ENCODE results near the gene ASH1L.
"Not testable (repeated sequence)": the region's sequence is repeated elsewhere in the genome, so short reads cannot be mapped to it uniquely, and the experiment has no call there.

The ASH1L gene

GRCh38 chr1:155499953-155500639 lies 62.5 kb downstream of the ASH1L start:
- no peak for DNase-seq (ENCODE audit: low spot score)

DNA sequence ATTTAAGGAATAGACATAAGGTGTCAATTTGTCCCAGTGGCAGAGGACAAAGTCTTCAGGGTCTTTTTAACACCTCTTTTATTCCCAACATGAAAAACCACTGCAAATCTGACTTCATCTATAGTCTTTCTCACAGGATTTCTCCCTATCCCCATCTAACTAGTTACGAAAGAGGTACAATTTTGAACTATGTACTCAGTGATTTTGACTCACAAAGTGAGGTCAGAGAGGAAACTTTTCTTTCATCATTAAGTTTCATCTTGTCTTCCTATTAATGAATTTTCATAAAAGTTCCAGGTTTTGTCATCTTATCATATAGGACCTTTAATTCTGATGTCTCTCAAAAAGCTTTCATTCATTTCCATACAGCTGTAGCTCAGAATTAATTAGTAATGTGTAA lies 63.3 kb downstream of the ASH1L start:
- no peak for DNase-seq (ENCODE audit: low spot score)

DNA sequence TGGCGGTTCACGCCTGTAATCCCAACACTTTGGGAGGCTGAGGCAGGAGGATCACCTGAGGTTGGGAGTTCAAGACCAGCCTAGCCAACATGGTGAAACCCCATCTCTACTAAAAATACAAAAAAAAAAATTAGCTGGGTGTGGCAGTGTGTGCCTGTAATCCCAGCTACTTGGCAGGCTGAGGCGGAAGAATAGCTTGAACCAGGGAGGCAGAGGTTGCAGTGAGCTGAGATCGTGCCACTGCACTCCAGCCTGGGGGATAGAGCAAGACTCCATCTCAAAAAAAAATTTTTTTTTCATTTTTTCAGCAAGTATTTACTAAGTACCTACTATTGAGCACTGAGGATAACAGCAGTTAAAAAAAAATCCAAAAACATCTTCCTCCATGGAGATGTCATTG lies 69.0 kb downstream of the ASH1L start:
- DNase-seq (ENCODE audit: low spot score): not testable (repeated sequence)

DNA sequence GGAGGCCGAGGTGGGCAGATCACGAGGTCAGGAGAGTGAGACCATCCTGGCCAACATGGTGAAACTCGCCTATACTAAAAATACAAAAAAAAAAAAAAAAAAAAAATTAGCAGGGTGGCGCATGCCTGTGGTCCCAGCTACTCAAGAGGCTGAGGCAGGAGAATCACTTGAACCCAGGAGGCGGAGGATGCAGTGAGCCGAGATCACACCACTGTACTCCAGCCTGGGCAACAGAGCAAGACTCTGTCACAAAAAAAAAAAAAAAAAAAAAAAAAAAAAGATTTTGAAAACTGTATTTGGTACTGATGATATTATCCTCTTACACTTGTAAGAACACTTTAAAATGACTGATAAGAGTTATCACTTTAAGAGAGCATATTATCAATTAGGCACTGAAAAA lies 74.2 kb downstream of the ASH1L start:
- not testable (repeated sequence) for DNase-seq (ENCODE audit: low spot score)

DNA sequence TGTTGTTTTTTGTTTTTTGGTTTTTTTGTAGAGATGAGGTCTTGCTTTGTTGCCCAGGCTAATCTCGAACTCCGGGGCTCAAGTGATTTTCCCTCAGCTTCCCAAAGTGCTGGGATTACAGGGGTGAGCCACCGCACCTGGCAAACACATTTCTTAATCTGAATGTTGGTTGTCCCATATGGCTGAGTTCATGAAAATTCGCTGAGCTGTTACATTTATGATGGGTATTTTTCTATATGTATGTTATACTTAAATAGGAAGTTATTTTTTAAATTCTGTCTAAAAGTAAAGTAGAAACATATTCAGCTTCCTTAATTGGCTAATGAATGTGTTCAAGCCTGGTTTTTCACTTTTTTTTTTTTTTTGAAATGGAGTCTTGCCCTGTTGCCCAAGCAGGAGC lies 75.1 kb downstream of the ASH1L start:
- DNase-seq (ENCODE audit: low spot score): no peak

DNA sequence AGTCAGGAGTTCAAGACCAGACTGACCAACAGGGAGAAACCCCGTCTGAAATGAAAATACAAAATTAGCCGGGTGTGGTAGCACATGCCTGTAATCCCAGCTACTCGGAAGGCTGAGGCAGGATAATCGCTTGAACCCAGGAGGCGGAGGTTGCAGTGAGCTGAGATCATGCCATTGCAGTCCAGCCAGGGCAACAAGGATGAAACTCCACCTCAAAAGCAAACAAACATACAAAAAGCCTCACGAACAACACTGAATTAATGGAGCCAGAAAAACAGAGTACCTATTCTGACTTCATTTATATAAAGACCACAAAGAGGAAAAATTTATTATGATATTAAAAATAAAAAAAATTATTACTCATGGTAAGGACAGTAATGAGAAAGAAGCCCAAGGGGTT lies 75.7 kb downstream of the ASH1L start:
- DNase-seq (ENCODE audit: low spot score): not testable (repeated sequence)

DNA sequence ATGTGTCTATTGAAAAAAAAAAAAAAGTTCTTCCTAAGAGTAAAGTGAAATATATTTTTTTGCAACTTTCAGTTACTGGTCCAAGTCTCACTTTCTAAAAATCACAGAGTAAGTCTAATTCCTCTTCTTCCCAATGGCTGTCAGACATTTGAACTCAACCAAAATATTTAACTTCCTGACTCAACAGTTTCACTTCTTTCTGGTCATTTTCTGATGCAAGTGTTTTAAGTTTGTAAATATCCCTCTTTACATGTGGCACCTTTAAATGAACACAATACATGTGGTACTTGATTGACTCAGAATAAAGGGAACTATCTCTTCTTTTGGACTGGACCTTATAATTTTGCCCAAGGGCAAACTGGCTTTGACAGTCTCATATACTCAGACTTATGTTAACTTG lies 76.7 kb downstream of the ASH1L start:
- DNase-seq (ENCODE audit: low spot score): no peak

GRCh38 chr1:155485222-155485621 lies 77.4 kb downstream of the ASH1L start:
- no peak for DNase-seq (ENCODE audit: low spot score)

DNA sequence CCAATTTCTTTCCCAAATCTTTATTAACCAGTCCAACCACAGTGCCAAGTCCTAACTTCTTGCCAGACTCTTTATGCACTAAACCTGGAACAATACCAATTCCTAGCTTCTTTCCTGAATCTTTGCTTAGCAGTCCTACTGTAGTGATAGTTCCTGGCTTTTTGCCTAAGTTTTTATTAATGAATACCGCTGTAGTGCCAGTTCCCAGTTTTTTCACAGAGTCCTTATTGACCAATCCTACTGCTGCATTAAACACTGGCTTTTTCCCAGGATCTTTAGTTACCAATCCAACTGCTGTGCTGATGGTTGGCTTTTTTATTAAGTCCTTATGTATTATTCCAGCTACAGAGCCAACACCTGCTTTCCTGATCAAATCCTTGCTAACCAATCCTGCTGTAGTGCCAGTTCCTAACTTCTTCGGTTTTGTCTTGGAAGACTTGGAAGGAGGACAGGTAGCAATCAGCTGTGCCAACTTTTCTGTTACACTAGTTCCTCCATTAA lies 80.8 kb downstream of the ASH1L start:
- DNase-seq (ENCODE audit: low spot score): no peak

DNA sequence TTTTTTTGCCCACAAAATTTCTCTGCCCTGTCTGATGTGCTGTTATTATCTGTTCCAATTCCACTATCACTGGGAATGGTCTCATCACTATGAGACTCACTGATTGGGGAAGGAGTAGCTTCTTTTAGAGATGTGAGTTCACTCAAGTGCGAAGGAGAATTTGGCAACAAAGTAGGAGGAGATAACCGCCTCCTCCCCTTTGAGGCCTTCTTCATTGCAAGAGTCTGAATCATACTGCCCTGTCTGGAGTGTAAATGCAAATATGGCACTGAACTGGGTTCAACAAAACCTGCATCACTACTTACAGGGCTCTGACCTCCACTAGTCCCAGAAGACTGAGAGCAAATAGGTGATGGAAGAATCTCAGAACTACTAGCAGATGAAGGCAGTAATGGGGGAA lies 83.4 kb downstream of the ASH1L start:
- DNase-seq (ENCODE audit: low spot score): no peak

GRCh38 chr1:155478270-155478852 lies 84.2 kb downstream of the ASH1L start:
- DNase-seq (ENCODE audit: low spot score): no peak

DNA sequence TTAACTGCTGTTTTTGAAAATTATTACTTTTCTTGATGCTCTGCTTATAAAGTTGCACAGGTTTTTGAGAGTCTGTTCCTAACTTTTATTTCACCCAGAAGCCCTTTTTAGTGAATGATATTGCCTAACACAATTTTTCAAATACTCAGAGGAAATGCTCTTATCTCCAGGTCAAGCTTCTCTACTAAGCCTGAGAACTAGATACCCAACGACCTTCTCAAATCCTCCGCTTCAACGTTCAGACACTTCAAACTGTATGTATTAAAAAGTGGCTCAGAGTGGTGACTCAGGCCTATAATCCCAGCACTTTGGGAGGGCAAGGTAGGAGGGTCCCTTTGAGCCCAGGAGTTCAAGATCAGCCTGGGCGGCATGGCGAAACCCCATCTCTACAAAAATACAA lies 88.5 kb downstream of the ASH1L start:
- DNase-seq (ENCODE audit: low spot score): no peak

- DNase-seq (ENCODE audit: low spot score): no peak
These were observed 89.3 kb downstream of the ASH1L start for GRCh38 chr1:155473151-155473821.

DNA sequence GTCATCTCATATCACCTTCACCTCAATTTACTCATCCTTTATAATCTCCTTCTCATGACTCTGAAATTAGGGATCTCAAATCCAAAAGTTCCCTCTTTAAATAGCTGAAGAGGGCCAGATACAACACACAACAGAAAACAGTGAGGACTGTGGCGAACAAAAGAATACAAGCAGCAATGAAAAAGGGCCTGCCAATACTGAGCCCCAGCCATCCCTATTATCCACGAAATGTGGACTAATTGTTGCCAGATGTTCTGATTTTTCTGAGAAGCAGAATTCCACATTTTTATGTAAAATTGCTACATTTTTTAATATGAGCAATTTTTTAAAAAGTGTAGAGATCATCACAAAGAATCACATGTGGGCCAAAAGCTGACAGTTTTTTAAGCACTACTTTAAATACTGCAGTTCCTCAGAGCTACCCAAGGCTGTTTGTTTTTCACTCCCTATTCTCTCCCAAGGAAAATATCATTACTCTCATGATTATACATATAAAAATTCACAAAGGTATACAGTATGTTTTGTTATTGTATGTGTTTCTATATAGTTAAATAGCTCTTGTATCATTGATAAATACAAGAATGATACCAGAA lies 90.0 kb downstream of the ASH1L start:
- no peak for DNase-seq (ENCODE audit: low spot score)

DNA sequence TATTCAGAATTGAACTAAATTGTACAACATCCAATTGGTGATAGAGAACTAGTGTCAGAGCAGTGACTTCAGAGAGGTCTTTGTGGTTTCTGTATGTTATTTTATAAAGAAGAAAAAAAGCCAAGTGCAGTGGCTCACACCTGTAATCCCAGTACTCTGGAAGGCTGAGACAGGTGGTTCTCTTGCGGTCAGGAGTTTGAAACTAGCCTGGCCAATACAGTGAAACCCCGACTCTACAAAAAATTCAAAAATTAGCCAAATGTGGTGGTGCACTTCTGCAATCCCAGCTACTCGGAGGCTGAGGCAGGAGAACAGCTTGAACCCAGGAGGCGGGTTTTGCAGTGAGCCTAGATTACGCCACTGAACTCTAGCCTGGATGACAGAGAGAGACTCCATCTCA lies 90.7 kb downstream of the ASH1L start:
- no peak for DNase-seq (ENCODE audit: low spot score)

DNA sequence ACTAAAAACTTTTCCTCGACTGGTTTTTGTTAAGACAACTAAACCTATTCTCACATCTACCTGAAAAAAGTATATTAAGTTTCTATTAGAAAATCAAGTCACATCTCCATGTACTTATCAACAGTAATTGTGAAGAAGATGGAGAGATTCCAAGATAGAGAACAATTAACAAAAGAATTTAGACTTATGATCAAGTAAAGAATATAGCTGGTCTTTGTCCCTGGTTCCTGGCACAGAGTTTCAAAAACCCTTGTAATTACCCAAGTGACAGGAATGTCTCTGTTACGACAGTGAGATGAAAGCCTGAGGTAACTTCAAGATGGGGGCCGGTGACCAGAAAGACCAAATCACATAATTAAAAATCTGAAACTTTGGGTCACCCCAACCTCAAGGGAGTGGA lies 91.6 kb downstream of the ASH1L start:
- DNase-seq (ENCODE audit: low spot score): no peak

DNA sequence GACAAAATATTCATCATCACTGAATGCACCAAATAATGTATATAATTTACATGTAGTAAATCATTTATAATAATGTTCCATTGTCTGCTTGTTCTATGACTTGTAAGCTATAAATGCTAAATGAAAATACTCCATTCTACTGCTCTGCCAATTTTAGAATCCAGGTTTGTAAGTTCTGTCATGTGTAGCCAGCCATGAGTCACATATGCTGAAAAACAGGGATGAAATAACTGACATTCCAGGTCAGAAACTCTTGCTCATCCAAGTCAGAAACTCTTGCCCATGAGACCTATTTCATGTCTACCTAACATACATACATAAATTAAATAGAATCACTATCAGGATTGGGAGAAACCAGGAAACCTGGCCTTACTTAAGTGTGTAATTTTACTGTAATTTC lies 95.6 kb downstream of the ASH1L start:
- no peak for DNase-seq (ENCODE audit: low spot score)

DNA sequence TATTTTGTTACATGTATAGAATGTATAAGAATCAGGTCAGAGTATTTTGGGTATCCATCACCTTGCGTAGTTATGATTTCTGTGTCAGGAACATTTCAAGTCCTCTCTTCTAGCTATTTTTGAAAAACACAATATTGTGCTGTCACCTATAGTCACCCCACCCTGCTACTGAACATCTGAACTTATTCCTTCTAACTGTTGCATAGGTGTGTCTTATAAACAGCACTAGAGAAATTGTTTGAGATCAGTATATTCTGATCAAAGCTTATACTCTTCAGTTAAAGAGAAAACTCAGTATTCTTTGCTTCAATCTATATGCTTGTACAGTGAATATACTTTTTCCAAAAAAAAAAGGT lies 96.0 kb downstream of the ASH1L start:
- no peak for DNase-seq (ENCODE audit: low spot score)

GRCh38 chr1:155463865-155464650 lies 98.5 kb downstream of the ASH1L start:
- DNase-seq (ENCODE audit: low spot score): no peak

DNA sequence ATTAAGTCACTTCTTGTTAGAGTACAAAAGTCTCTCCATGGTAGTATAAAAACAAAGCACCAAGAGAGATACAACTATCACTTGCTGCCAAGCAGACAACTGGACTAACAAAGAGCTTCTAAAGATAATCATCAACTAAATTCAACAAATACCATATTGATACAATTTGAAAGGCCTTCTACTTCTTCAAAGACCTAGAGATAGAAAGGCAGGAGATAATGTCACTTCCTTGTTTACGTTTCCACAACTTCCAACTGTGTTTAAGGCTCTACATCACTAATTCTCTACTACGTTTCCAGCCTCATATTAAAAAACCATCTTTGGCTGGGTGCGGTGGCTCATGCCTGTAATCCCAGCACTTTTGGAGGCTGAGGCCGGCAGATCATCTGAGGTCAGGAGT lies 104.5 kb downstream of the ASH1L start:
- no peak for DNase-seq (ENCODE audit: low spot score)

GRCh38 chr1:155457266-155457665 lies 105.3 kb downstream of the ASH1L start:
- no peak for DNase-seq (ENCODE audit: low spot score)
